Embryonic facial prominence (tissue), 1 donor: ENCODE data around the gene RNASEH2A.

Experiments
- DNase-seq: peaks from one replicate; pipeline ENCODE4 v3.0.0-alpha.2; 2016; ENCODE audit errors: extremely low spot score

The RNASEH2A gene

GRCh38 chr19:12806242-12807081 lies at the start of gene RNASEH2A:
RNASEH2A (plus strand) TSS chr19:12806584; CDS start chr19:12806674, 90 bp downstream.
- peak; percentile 71 for DNase-seq

- no peak for DNase-seq
These were observed 48.7 kb upstream of the RNASEH2A start for GRCh38 chr19:12757544-12758274.

GRCh38 chr19:12759686-12760085 lies 46.7 kb upstream of the RNASEH2A start:
- no peak for DNase-seq

- DNase-seq = no peak
These were observed 43.3 kb upstream of the RNASEH2A start for GRCh38 chr19:12763100-12763499.

- DNase-seq = no peak
These were observed 41.7 kb upstream of the RNASEH2A start for GRCh38 chr19:12764698-12765097.

- peak; percentile 76 for DNase-seq
These were observed 40.3 kb upstream of the RNASEH2A start for GRCh38 chr19:12766051-12766521.

GRCh38 chr19:12767150-12767549 lies 39.2 kb upstream of the RNASEH2A start:
- DNase-seq = no peak

GRCh38 chr19:12767666-12768065 lies 38.7 kb upstream of the RNASEH2A start:
- no peak for DNase-seq

- DNase-seq = no peak
These were observed 36.7 kb upstream of the RNASEH2A start for GRCh38 chr19:12769689-12770088.

GRCh38 chr19:12770922-12771321 lies 35.5 kb upstream of the RNASEH2A start:
- no peak for DNase-seq

GRCh38 chr19:12772323-12772722 lies 34.1 kb upstream of the RNASEH2A start:
- no peak for DNase-seq

GRCh38 chr19:12773571-12773970 lies 32.8 kb upstream of the RNASEH2A start:
- no peak for DNase-seq

- DNase-seq = no peak
These were observed 31.5 kb upstream of the RNASEH2A start, which contains the start of gene HOOK2 for GRCh38 chr19:12774588-12775555. HOOK2 (minus strand) TSS chr19:12775552; CDS start chr19:12775449, 103 bp downstream.

- peak; percentile 66 for DNase-seq
These were observed 29.0 kb upstream of the RNASEH2A start for GRCh38 chr19:12777217-12778016.

- DNase-seq = no peak
These were observed 28.1 kb upstream of the RNASEH2A start for GRCh38 chr19:12778017-12778904.

- no peak for DNase-seq
These were observed 27.6 kb upstream of the RNASEH2A start for GRCh38 chr19:12778905-12779161.

GRCh38 chr19:12779162-12779993 lies 27.0 kb upstream of the RNASEH2A start:
- no peak for DNase-seq

- DNase-seq = no peak
These were observed 24.3 kb upstream of the RNASEH2A start for GRCh38 chr19:12782174-12782423.
